Epithelial cell of esophagus (primary cell): ENCODE measurements around the gene GOLGA6B.

Source experiments
- DNase-seq: peaks from one replicate; pipeline ENCODE4 v3.0.0; 2010; ENCODE audit warnings: low read depth
- H3K4me3 ChIP-seq: 2 replicates; pipeline ENCODE4 v1.5.1; 2011; ENCODE audit warnings: mild to moderate bottlenecking, low read length, control low read depth
- TF ChIP-seq, protein P1 (sequence below): IDR thresholded peaks from 2 replicates; pipeline ENCODE4 v1.5.1; 2011; ENCODE audit warnings: low read depth, mild to moderate bottlenecking, low read length, control low read depth, inconsistent platforms; ENCODE audit not compliant: insufficient read depth; ENCODE audit errors: missing control alignments

The GOLGA6B gene

GRCh38 chr15:72676838-72677237 lies 22.3 kb downstream of the GOLGA6B start:
- no peak for DNase-seq
- H3K4me3 ChIP-seq = no peak overlapping the region
- TF ChIP-seq, protein P1, sequence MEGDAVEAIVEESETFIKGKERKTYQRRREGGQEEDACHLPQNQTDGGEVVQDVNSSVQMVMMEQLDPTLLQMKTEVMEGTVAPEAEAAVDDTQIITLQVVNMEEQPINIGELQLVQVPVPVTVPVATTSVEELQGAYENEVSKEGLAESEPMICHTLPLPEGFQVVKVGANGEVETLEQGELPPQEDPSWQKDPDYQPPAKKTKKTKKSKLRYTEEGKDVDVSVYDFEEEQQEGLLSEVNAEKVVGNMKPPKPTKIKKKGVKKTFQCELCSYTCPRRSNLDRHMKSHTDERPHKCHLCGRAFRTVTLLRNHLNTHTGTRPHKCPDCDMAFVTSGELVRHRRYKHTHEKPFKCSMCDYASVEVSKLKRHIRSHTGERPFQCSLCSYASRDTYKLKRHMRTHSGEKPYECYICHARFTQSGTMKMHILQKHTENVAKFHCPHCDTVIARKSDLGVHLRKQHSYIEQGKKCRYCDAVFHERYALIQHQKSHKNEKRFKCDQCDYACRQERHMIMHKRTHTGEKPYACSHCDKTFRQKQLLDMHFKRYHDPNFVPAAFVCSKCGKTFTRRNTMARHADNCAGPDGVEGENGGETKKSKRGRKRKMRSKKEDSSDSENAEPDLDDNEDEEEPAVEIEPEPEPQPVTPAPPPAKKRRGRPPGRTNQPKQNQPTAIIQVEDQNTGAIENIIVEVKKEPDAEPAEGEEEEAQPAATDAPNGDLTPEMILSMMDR = no peak

DNA sequence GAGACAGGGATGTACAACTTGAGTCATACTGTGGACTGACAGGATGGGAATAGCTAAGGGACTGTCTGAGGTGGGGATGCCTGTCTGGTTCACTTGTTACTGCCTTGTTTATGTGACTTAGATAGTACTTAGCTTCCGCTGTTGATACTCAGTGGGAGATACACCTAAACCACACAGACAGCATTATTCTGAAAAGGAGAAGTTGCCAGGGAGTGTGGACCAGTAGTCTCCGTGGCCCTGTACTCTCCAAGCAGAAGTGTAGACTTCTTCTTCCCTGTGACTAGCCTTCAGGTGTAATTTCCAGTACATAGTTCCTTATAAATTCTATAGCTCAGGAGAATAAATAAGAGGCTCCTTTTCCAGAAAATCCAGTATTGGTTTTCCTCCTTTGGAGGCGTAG lies 26.4 kb downstream of the GOLGA6B start:
- TF ChIP-seq, protein P1 = no peak

DNA sequence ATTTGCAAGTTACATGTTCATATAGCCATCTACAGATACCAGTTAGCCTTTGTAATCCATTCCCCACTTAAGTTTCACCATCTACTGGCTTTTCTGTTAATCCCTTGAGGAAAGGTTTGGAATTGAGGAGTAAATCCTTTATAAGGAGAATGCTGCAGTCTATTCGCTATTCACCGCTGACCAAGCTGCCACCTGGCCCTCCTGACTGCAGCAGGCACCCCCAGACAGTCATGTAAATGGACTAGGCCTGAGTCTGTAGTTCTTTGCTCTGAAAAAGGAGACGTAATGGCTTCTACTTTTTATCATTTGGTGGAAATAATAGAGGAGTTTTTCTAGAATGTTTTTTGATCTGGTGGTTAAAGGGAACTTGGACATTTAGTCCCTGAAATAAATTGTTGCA lies 28.3 kb downstream of the GOLGA6B start:
- no peak for DNase-seq
- H3K4me3 ChIP-seq = no peak overlapping the region
- TF ChIP-seq, protein P1 = no peak

More for the DNA sequence above, 26.4 kb downstream of the GOLGA6B start:
- no peak for DNase-seq
- H3K4me3 ChIP-seq = no peak overlapping the region

- peak overlapping the region; percentile 84 for H3K4me3 ChIP-seq
- DNase-seq = peak; percentile 6
- TF ChIP-seq, protein P1 = no peak
Observed at GRCh38 chr15:72685301-72685924, 30.9 kb downstream of the GOLGA6B start.

DNA sequence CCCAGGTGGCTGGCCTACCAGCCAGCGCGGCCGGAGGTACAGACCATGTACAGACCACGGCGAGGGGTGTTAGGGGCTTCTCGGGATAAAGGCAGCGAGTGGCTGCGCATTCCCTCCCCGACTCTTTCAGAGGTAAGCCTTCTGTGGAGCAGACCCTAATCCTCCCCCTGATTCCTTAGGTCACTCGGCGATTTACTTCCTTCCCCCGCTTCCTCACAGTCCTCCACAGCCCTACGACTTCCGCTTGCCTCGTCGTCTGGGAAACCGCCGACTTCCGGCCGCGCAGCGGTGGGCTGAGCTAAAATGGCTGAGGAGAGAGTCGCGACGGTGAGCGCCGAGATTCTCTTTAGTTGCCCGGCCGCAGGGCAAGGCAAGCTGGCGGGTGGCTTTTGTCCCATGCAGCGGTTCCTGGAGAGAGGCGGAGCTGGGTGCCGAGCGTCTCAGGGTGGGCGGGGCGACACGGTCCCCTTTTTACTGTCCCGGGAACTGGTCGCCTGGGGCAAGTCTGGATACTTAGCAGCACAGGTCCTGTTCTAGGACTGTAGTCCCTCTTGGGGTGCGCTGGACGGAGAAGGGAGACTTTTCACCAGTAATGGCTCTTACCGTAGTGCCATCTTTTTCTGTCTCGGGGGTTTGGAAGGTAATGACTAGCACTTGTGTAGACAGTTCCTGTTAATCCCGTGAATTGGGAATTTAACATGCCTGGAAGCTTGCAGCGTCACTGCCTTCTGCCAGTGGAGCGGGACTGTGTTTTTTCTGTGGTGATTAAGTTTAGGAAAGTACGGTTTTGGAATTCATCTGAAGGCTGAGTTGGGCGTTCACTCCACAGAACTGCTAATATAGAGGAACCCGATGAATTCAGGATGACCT lies 31.7 kb downstream of the GOLGA6B start, which contains the start of the genes BBS4 and HIGD2B:
Gene BBS4, plus strand, starts transcription at position 283 of the 870 bp plus-strand sequence. Its CDS starts 21 bp downstream, at position 304.
Gene HIGD2B, minus strand, starts transcription at position 258 of the 870 bp plus-strand sequence. CDS start 9,808 bp downstream, outside the sequence.
- H3K4me3 ChIP-seq = peak within 1 kb of the TSS; percentile 84
- DNase-seq = peak; percentile 90
- TF ChIP-seq, protein P1 = no peak

DNA sequence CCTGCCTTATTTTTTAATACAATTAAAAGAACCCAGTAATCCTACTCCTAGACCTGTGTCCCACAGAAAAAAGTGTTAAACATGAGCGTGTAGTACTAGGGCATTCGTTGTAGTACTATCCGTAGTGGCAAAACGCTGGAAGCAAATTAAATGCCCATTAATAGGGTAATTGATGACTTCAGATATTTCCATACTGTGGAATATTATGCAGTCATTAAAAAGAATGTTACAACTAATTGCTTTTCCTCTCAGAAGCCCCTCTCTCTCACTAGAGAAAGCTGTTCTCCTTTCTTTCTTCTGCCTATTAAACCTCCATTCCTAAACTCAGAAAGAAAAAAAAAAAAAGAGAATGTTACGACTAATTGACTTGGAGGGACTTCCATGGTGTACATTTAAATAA lies 34.2 kb downstream of the GOLGA6B start:
- TF ChIP-seq, protein P1 = no peak
- DNase-seq = no peak
- H3K4me3 ChIP-seq = no peak overlapping the region
